GM12872 (cell line): Measurements from ENCODE around the gene HHIP.

ENCODE experiments used
- CTCF ChIP-seq: IDR thresholded peaks from 3 replicates; pipeline ENCODE4 v1.5.1; 2011; ENCODE audit warnings: low read depth, mild to moderate bottlenecking, low read length, moderate library complexity; ENCODE audit not compliant: insufficient read depth

HHIP gene

GRCh38 chr4:144645631-144646522, at the start of gene HHIP:
HHIP (plus strand) TSS chr4:144646156; CDS start chr4:144646676, 520 bp downstream.
- TF ChIP-seq CTCF = no peak

- no peak for TF ChIP-seq CTCF
Measured at GRCh38 chr4:144597171-144597570, 48.8 kb upstream of the HHIP start.

- no peak for TF ChIP-seq CTCF
Measured at GRCh38 chr4:144599621-144600020, 46.3 kb upstream of the HHIP start.

- peak; percentile 70 for TF ChIP-seq CTCF
Measured at GRCh38 chr4:144611850-144612249, 34.1 kb upstream of the HHIP start.

GRCh38 chr4:144614850-144615585, 30.9 kb upstream of the HHIP start:
- TF ChIP-seq CTCF = no peak

- TF ChIP-seq CTCF = no peak
Measured at GRCh38 chr4:144621681-144622080, 24.3 kb upstream of the HHIP start.

GRCh38 chr4:144627663-144628076, 18.3 kb upstream of the HHIP start:
- no peak for TF ChIP-seq CTCF
